ENCODE measurements around the gene PRRT1B.

Gene PRRT1B

DNA sequence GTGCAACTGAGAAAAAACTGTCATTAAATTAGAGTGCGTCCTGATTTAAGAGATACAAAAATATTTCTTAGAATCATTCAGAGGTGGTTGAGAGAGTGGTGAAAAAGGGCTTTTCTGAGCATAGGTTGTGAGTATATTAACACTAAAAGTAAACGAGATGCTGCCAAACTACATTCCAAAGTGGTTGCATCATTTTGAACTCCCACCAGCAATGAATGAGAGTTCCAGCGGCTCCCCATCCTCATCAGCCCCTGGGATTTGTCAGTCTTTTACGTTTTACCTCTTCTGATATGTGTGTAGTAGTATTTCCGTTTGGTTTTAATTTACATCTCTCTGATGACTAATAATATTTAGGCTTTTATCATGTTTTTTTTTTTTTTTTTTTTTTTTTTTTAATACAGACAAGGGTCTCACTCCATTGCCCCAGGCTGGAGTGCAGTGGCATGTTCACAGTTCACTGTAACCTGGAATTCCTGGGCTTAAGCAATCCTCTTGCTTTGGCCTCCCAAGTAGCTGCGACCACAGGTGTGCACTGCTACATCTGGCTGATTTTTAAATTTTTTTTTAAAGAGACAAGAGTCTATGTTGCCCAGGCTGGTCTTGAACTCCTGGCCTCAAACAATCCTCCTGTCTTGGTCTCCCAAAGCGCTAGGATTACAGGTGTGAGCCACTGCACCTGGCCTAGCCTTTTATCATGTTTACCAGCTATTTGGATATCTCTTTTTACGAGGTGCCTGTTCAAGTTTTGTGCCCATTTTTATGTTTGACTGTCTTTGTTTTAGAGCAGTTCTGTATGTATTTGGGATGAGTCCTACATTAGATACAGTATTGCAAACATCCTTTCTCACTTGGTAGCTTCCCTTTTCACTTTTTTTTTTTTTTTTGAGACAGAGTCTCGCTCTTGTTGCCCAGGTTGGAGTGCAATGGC, 17.0 kb downstream of the PRRT1B start:
- Histone ChIP-seq H3K4me1 (ENCODE audit: insufficient read depth, low read length, severe bottlenecking) (no peaks in the 10 kb centered on the region), H3K36me3 (ENCODE audit: insufficient read depth, low read length) (no peaks in the 10 kb centered on the region), H4K20me1 (ENCODE audit: insufficient read depth, low read length) (no peaks in the 10 kb centered on the region), H3K9ac (ENCODE audit: low read length) (no peak overlapping the region), H3K27ac (ENCODE audit: low read depth, low read length, poor library complexity, severe bottlenecking) (no peak overlapping the region), H3K4me3 (ENCODE audit: low read depth, low read length, poor library complexity, severe bottlenecking) (no peak overlapping the region), H3K9me3 (ENCODE audit: low read length) (no peaks in the 10 kb centered on the region), H2AFZ (ENCODE audit: low read length) (no peak overlapping the region), H3K9me2 (ENCODE audit: low read depth, low read length) (no peaks in the 10 kb centered on the region), H3F3A (ENCODE audit: insufficient read depth, low read length) (no peaks in the 10 kb centered on the region), H3K4me2 (ENCODE audit: low read length) (no peak overlapping the region), H3K79me2 (ENCODE audit: insufficient read depth, low read length) (no peaks in the 10 kb centered on the region), H3K27me3 (ENCODE audit: insufficient read depth, low read length) (no peaks in the 10 kb centered on the region)
- no peak for TF ChIP-seq EZH2 (IDR thresholded peaks at IDR 0.05; ENCODE audit: borderline replicate concordance, low read length)
- TF ChIP-seq, protein P1, sequence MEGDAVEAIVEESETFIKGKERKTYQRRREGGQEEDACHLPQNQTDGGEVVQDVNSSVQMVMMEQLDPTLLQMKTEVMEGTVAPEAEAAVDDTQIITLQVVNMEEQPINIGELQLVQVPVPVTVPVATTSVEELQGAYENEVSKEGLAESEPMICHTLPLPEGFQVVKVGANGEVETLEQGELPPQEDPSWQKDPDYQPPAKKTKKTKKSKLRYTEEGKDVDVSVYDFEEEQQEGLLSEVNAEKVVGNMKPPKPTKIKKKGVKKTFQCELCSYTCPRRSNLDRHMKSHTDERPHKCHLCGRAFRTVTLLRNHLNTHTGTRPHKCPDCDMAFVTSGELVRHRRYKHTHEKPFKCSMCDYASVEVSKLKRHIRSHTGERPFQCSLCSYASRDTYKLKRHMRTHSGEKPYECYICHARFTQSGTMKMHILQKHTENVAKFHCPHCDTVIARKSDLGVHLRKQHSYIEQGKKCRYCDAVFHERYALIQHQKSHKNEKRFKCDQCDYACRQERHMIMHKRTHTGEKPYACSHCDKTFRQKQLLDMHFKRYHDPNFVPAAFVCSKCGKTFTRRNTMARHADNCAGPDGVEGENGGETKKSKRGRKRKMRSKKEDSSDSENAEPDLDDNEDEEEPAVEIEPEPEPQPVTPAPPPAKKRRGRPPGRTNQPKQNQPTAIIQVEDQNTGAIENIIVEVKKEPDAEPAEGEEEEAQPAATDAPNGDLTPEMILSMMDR (IDR thresholded peaks at IDR 0.05; ENCODE audit: low read length), result no peak

DNA sequence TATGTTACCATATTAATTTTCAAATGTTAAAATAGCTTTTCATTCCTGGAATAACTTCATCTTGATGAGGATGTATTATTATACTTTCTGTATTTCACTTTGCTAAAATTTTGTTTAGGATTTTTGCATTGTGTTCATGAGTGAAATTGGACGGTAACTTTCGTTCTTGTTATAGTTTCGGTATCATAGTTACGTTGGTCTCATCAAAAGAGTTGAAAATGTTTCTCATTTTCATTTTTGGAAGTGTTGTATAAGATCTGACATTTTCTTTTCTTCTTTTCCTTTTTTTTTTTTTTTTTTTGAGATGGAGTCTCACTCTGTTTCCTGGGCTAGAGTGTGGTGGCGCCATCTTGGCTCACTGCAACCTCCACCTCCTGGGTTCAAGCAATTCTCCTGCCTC, 20.0 kb downstream of the PRRT1B start:
- Histone ChIP-seq H3K4me1 (ENCODE audit: insufficient read depth, low read length, severe bottlenecking) (no peaks in the 10 kb centered on the region), H3K9me3 (ENCODE audit: low read length) (no peaks in the 10 kb centered on the region), H3K27ac (ENCODE audit: low read depth, low read length, poor library complexity, severe bottlenecking) (no peak overlapping the region), H3F3A (ENCODE audit: insufficient read depth, low read length) (no peaks in the 10 kb centered on the region), H3K4me2 (ENCODE audit: low read length) (no peak overlapping the region), H3K9ac (ENCODE audit: low read length) (no peak overlapping the region), H3K27me3 (ENCODE audit: insufficient read depth, low read length) (no peaks in the 10 kb centered on the region), H3K79me2 (ENCODE audit: insufficient read depth, low read length) (no peaks in the 10 kb centered on the region), H3K9me2 (ENCODE audit: low read depth, low read length) (no peaks in the 10 kb centered on the region), H3K4me3 (ENCODE audit: low read depth, low read length, poor library complexity, severe bottlenecking) (no peak overlapping the region), H2AFZ (ENCODE audit: low read length) (no peak overlapping the region), H4K20me1 (ENCODE audit: insufficient read depth, low read length) (no peaks in the 10 kb centered on the region), H3K36me3 (ENCODE audit: insufficient read depth, low read length) (peaks cover 25% of the 10 kb centered on the region)
- TF ChIP-seq, protein P1 (IDR thresholded peaks at IDR 0.05; ENCODE audit: low read length), result no peak
- TF ChIP-seq EZH2 (IDR thresholded peaks at IDR 0.05; ENCODE audit: borderline replicate concordance, low read length), result no peak

DNA sequence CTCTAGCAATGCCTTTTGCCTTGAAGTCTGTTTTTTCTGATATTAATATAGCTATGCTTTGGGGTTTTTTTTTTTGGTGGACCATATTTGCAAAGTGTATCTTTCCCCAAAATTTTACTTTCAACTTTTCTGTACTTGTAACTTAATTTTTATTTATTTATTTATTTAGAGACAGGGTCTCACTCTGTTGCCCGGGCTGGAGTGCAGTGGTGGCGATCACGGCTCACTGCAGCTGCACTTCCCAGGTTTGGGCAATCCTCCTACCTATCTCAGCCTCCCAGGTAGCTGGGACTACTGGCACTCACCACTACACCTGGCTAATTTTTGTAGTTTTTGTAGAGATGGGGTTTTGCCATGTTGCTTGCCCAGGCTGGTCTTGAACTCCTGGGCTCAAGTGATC, 20.8 kb downstream of the PRRT1B start:
- TF ChIP-seq, protein P1 (IDR thresholded peaks at IDR 0.05; ENCODE audit: low read length), result no peak
- no peak for TF ChIP-seq EZH2 (IDR thresholded peaks at IDR 0.05; ENCODE audit: borderline replicate concordance, low read length)
- Histone ChIP-seq H3K36me3 (ENCODE audit: insufficient read depth, low read length) (peaks cover 33% of the 10 kb centered on the region), H3K79me2 (ENCODE audit: insufficient read depth, low read length) (no peaks in the 10 kb centered on the region), H3F3A (ENCODE audit: insufficient read depth, low read length) (no peaks in the 10 kb centered on the region), H3K4me1 (ENCODE audit: insufficient read depth, low read length, severe bottlenecking) (no peaks in the 10 kb centered on the region), H3K27me3 (ENCODE audit: insufficient read depth, low read length) (no peaks in the 10 kb centered on the region), H3K4me2 (ENCODE audit: low read length) (no peak overlapping the region), H3K4me3 (ENCODE audit: low read depth, low read length, poor library complexity, severe bottlenecking) (no peak overlapping the region), H3K9me2 (ENCODE audit: low read depth, low read length) (no peaks in the 10 kb centered on the region), H3K27ac (ENCODE audit: low read depth, low read length, poor library complexity, severe bottlenecking) (no peak overlapping the region), H3K9me3 (ENCODE audit: low read length) (no peaks in the 10 kb centered on the region), H2AFZ (ENCODE audit: low read length) (no peak overlapping the region), H4K20me1 (ENCODE audit: insufficient read depth, low read length) (no peaks in the 10 kb centered on the region), H3K9ac (ENCODE audit: low read length) (no peak overlapping the region)

Measured in OCI-LY1 (cell line).